ENCODE measurements around the gene ANKRD22.

ANKRD22 gene

GRCh38 chr10:88858491-88858890 is 6.8 kb upstream of the ANKRD22 start:
- no peak overlapping the region for H3K27ac ChIP-seq (ENCODE audit: low read length)
- no peaks in the 10 kb centered on the region for H4K20me1 ChIP-seq (ENCODE audit: insufficient read depth, low read length)
- no peaks in the 10 kb centered on the region for H3K4me1 ChIP-seq (ENCODE audit: insufficient read depth, low read length)
- no peak overlapping the region for H2AFZ ChIP-seq (ENCODE audit: low read depth, low read length)
- H3K9ac ChIP-seq (ENCODE audit: low read depth, low read length), result no peak overlapping the region
- DNase-seq, result no peak
- no peaks in the 10 kb centered on the region for H3K9me3 ChIP-seq (ENCODE audit: insufficient read depth, low read length, severe bottlenecking)
- H3K27me3 ChIP-seq (ENCODE audit: insufficient read depth, low read length, poor library complexity), result no peaks in the 10 kb centered on the region
- no peaks in the 10 kb centered on the region for H3K36me3 ChIP-seq (ENCODE audit: insufficient read depth, low read length)
- no peak overlapping the region for H3K4me3 ChIP-seq (ENCODE audit: low read depth in 1 of 2, low read length in 2 of 2)
- no peaks in the 10 kb centered on the region for H3K79me2 ChIP-seq (ENCODE audit: insufficient read depth, low read length)
- TF ChIP-seq, protein P1, sequence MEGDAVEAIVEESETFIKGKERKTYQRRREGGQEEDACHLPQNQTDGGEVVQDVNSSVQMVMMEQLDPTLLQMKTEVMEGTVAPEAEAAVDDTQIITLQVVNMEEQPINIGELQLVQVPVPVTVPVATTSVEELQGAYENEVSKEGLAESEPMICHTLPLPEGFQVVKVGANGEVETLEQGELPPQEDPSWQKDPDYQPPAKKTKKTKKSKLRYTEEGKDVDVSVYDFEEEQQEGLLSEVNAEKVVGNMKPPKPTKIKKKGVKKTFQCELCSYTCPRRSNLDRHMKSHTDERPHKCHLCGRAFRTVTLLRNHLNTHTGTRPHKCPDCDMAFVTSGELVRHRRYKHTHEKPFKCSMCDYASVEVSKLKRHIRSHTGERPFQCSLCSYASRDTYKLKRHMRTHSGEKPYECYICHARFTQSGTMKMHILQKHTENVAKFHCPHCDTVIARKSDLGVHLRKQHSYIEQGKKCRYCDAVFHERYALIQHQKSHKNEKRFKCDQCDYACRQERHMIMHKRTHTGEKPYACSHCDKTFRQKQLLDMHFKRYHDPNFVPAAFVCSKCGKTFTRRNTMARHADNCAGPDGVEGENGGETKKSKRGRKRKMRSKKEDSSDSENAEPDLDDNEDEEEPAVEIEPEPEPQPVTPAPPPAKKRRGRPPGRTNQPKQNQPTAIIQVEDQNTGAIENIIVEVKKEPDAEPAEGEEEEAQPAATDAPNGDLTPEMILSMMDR (IDR thresholded peaks at IDR 0.05; ENCODE audit: borderline replicate concordance, extremely low read depth, low read length, poor library complexity, severe bottlenecking), result no peak
- no peak for TF ChIP-seq EZH2 (IDR thresholded peaks at IDR 0.05; ENCODE audit: borderline replicate concordance, low read depth, low read length, severe bottlenecking)
- ATAC-seq (ENCODE audit: insufficient read depth, low read depth), result no peak
- H3K4me2 ChIP-seq (ENCODE audit: insufficient read depth, low read length), result no peak overlapping the region

- H3K9me3 ChIP-seq (ENCODE audit: insufficient read depth, low read length, severe bottlenecking), result no peaks in the 10 kb centered on the region
- ATAC-seq (ENCODE audit: insufficient read depth, low read depth), result no peak
- no peaks in the 10 kb centered on the region for H3K27me3 ChIP-seq (ENCODE audit: insufficient read depth, low read length, poor library complexity)
Observed at GRCh38 chr10:88857831-88858230, 6.2 kb upstream of the ANKRD22 start.

DNA sequence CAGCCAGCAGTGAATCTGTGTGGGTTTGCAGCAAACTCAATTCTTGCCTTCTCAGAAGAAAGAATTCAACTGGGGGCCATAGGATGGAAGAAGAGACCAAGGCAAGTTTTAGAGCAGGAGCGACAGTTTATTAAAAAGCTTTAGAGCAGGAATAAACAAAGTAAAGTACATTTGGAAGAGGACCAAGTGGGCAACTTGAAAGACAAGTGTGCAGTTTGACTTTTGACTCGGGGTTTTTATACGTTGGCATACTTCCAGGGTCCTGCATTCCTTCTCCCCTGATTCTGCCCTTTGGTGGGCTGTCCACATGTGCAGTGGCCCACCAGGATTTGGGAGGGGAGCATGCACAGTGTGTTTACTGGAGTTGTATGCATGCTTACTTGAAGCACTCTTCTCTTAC is 3.0 kb upstream of the ANKRD22 start:
- DNase-seq, result no peak
- no peak overlapping the region for H3K27ac ChIP-seq (ENCODE audit: low read length)
- TF ChIP-seq, protein P1 (IDR thresholded peaks at IDR 0.05; ENCODE audit: borderline replicate concordance, extremely low read depth, low read length, poor library complexity, severe bottlenecking), result no peak
- H3K9me3 ChIP-seq (ENCODE audit: insufficient read depth, low read length, severe bottlenecking), result no peaks in the 10 kb centered on the region
- no peaks in the 10 kb centered on the region for H3K27me3 ChIP-seq (ENCODE audit: insufficient read depth, low read length, poor library complexity)
- no peak for ATAC-seq (ENCODE audit: insufficient read depth, low read depth)
- H2AFZ ChIP-seq (ENCODE audit: low read depth, low read length), result no peak overlapping the region
- no peaks in the 10 kb centered on the region for H3K4me1 ChIP-seq (ENCODE audit: insufficient read depth, low read length)
- H3K4me2 ChIP-seq (ENCODE audit: insufficient read depth, low read length), result no peak overlapping the region
- no peaks in the 10 kb centered on the region for H3K79me2 ChIP-seq (ENCODE audit: insufficient read depth, low read length)
- no peak overlapping the region for H3K4me3 ChIP-seq (ENCODE audit: low read depth in 1 of 2, low read length in 2 of 2)
- H3K36me3 ChIP-seq (ENCODE audit: insufficient read depth, low read length), result no peaks in the 10 kb centered on the region
- H3K9ac ChIP-seq (ENCODE audit: low read depth, low read length), result no peak overlapping the region
- H4K20me1 ChIP-seq (ENCODE audit: insufficient read depth, low read length), result no peaks in the 10 kb centered on the region

More at GRCh38 chr10:88857831-88858230, 6.2 kb upstream of the ANKRD22 start:
- no peak for DNase-seq
- Histone ChIP-seq H3K79me2 (ENCODE audit: insufficient read depth, low read length) (no peaks in the 10 kb centered on the region), H3K27ac (ENCODE audit: low read length) (no peak overlapping the region), H3K4me1 (ENCODE audit: insufficient read depth, low read length) (no peaks in the 10 kb centered on the region), H3K4me3 (ENCODE audit: low read depth in 1 of 2, low read length in 2 of 2) (no peak overlapping the region), H3K9ac (ENCODE audit: low read depth, low read length) (no peak overlapping the region), H2AFZ (ENCODE audit: low read depth, low read length) (no peak overlapping the region), H3K36me3 (ENCODE audit: insufficient read depth, low read length) (no peaks in the 10 kb centered on the region), H3K4me2 (ENCODE audit: insufficient read depth, low read length) (no peak overlapping the region), H4K20me1 (ENCODE audit: insufficient read depth, low read length) (no peaks in the 10 kb centered on the region)
- TF ChIP-seq, protein P1 (IDR thresholded peaks at IDR 0.05; ENCODE audit: borderline replicate concordance, extremely low read depth, low read length, poor library complexity, severe bottlenecking), result no peak
- no peak for TF ChIP-seq EZH2 (IDR thresholded peaks at IDR 0.05; ENCODE audit: borderline replicate concordance, low read depth, low read length, severe bottlenecking)
